ENCODE measurements around the gene BOC. TPM values are rescaled to one million over a fixed set of nuclear protein-coding genes. Genes with fewer than 3 reads are reported as not detected.

BOC gene
- total RNA-seq, 2 experiments from 2014 or later: 0.03 TPM; not detected in 1

- Histone ChIP-seq H4K20me1 (ENCODE audit: insufficient read depth, low read length) (no peaks in the 10 kb centered on the region), H3K9me2 (ENCODE audit: insufficient read depth, low read length) (no peaks in the 10 kb centered on the region), H3K9me3 (ENCODE audit: low read length) (no peaks in the 10 kb centered on the region), H3K27ac (ENCODE audit: low read depth, low read length, poor library complexity, severe bottlenecking) (no peak overlapping the region), H3K4me3 (ENCODE audit: low read depth, low read length, poor library complexity, severe bottlenecking) (no peak overlapping the region), H2AFZ (ENCODE audit: low read length) (no peak overlapping the region), H3K4me1 (ENCODE audit: insufficient read depth, low read length, poor library complexity, severe bottlenecking) (peaks cover 12% of the 10 kb centered on the region), H3K4me2 (ENCODE audit: low read length) (no peak overlapping the region), H3K79me2 (ENCODE audit: insufficient read depth, low read depth, low read length) (no peaks in the 10 kb centered on the region), H3K36me3 (ENCODE audit: insufficient read depth, low read length) (no peaks in the 10 kb centered on the region)
- BruUV-seq (replicated peaks): no TSS peak
- intact Hi-C loops (cut with micrococcal nuclease; ENCODE audit: unreplicated experiment): no loop called here
- no peak for DNase-seq (ENCODE audit: low spot score)
- no peak for TF ChIP-seq EZH2phosphoT487 (IDR thresholded peaks at IDR 0.05; ENCODE audit: borderline replicate concordance, low read depth, low read length)
- no peak for TF ChIP-seq CTCF (conservative IDR thresholded peaks at IDR 0.05; ENCODE audit: low read length)
- CTCF ChIA-PET (ENCODE audit: unreplicated experiment): no interaction called here
- POLR2A ChIA-PET: no interaction called here
These were observed 60.4 kb downstream of the BOC start for GRCh38 chr3:113271594-113272384.

GRCh38 chr3:113272385-113272779, 61.0 kb downstream of the BOC start:
- ChIA-PET CTCF (ENCODE audit: unreplicated experiment) (no interaction called here), POLR2A (no interaction called here)
- Histone ChIP-seq H3K36me3 (ENCODE audit: insufficient read depth, low read length) (no peaks in the 10 kb centered on the region), H3K9me2 (ENCODE audit: insufficient read depth, low read length) (no peaks in the 10 kb centered on the region), H3K9me3 (ENCODE audit: low read length) (no peaks in the 10 kb centered on the region), H2AFZ (ENCODE audit: low read length) (no peak overlapping the region), H3K4me1 (ENCODE audit: insufficient read depth, low read length, poor library complexity, severe bottlenecking) (peaks cover 16% of the 10 kb centered on the region), H3K4me2 (ENCODE audit: low read length) (no peak overlapping the region), H3K27ac (ENCODE audit: low read depth, low read length, poor library complexity, severe bottlenecking) (no peak overlapping the region), H3K4me3 (ENCODE audit: low read depth, low read length, poor library complexity, severe bottlenecking) (no peak overlapping the region), H4K20me1 (ENCODE audit: insufficient read depth, low read length) (no peaks in the 10 kb centered on the region), H3K79me2 (ENCODE audit: insufficient read depth, low read depth, low read length) (no peaks in the 10 kb centered on the region)
- no peak for DNase-seq (ENCODE audit: low spot score)
- intact Hi-C loops (cut with micrococcal nuclease; ENCODE audit: unreplicated experiment): no loop called here
- no peak for TF ChIP-seq EZH2phosphoT487 (IDR thresholded peaks at IDR 0.05; ENCODE audit: borderline replicate concordance, low read depth, low read length)
- TF ChIP-seq CTCF (conservative IDR thresholded peaks at IDR 0.05; ENCODE audit: low read length): no peak
- BruUV-seq (replicated peaks): no TSS peak

- H4K20me1 ChIP-seq (ENCODE audit: insufficient read depth, low read length): no peaks in the 10 kb centered on the region
- H3K4me2 ChIP-seq (ENCODE audit: low read length): no peak overlapping the region
- ChIA-PET CTCF (ENCODE audit: unreplicated experiment) (no interaction called here), POLR2A (interaction anchor here (0.6 kb wide), 1 partner anchor 28 kb away, joined by 3 read pairs; no protein-coding TSS in a partner anchor)
- no peaks in the 10 kb centered on the region for H3K9me3 ChIP-seq (ENCODE audit: low read length)
- BruUV-seq (replicated peaks): no TSS peak
- H3K36me3 ChIP-seq (ENCODE audit: insufficient read depth, low read length): no peaks in the 10 kb centered on the region
- H3K4me3 ChIP-seq (ENCODE audit: low read depth, low read length, poor library complexity, severe bottlenecking): no peak overlapping the region
- intact Hi-C loops (cut with micrococcal nuclease; ENCODE audit: unreplicated experiment): no loop called here
- H3K27ac ChIP-seq (ENCODE audit: low read depth, low read length, poor library complexity, severe bottlenecking): no peak overlapping the region
- H3K9me2 ChIP-seq (ENCODE audit: insufficient read depth, low read length): no peaks in the 10 kb centered on the region
- no peak overlapping the region for H2AFZ ChIP-seq (ENCODE audit: low read length)
- no peaks in the 10 kb centered on the region for H3K79me2 ChIP-seq (ENCODE audit: insufficient read depth, low read depth, low read length)
- DNase-seq (ENCODE audit: low spot score): no peak
- no peak for TF ChIP-seq EZH2phosphoT487 (IDR thresholded peaks at IDR 0.05; ENCODE audit: borderline replicate concordance, low read depth, low read length)
- no peak for TF ChIP-seq CTCF (conservative IDR thresholded peaks at IDR 0.05; ENCODE audit: low read length)
- H3K4me1 ChIP-seq (ENCODE audit: insufficient read depth, low read length, poor library complexity, severe bottlenecking): peaks cover 17% of the 10 kb centered on the region
These were observed 61.7 kb downstream of the BOC start for GRCh38 chr3:113273011-113273410.

All from OCI-LY7 (cell line).